Measurements from ENCODE around the gene PCGF2.

Gene PCGF2

DNA sequence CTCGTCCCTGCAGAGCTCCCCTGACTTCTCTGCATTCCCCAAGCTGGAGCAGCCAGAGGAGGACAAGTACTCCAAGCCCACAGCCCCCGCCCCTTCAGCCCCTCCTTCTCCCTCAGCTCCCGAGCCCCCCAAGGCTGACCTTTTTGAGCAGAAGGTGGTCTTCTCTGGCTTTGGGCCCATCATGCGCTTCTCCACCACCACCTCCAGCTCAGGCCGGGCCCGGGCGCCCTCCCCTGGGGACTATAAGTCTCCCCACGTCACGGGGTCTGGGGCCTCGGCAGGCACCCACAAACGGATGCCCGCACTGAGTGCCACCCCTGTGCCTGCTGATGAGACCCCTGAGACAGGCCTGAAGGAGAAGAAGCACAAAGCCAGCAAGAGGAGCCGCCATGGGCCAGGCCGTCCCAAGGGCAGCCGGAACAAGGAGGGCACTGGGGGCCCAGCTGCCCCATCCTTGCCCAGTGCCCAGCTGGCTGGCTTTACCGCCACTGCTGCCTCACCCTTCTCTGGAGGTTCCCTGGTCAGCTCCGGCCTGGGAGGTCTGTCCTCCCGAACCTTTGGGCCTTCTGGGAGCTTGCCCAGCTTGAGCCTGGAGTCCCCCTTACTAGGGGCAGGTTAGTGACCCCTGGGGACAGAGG, 31.6 kb downstream of the PCGF2 start:
- DNase-seq = no peak

DNA sequence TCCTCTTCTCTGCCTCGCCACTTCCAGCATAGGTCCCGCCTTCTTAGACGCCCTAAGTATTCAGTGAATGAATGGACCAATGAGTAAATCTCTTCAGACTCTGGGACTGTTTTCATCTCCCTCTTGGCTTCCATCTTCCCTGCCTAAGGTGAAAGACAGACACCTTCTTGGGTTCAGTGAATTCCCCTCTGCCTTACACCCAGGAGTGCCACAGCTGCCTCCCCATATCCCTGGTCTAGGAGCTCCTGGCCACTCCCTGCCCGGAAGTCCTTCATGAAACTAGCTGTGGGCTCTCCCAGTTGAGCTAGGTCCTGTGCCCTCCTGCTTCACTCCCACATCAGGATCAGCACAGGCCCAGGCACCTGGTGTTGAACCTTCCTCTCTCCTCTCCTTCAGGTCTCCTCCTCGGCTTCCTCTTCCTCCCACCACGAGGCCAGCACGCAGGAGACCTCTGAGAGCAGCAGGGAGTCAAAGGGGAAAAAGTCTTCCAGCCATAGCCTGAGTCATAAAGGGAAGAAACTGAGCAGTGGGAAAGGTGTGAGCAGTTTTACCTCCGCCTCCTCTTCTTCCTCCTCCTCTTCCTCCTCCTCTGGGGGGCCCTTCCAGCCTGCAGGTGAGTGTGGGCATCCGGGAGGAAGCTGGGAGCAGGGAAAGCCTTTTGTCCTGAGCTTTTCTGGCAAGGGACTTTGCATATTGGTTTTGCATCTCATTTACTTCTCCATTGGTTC, 32.8 kb downstream of the PCGF2 start:
- no peak for DNase-seq

DNA sequence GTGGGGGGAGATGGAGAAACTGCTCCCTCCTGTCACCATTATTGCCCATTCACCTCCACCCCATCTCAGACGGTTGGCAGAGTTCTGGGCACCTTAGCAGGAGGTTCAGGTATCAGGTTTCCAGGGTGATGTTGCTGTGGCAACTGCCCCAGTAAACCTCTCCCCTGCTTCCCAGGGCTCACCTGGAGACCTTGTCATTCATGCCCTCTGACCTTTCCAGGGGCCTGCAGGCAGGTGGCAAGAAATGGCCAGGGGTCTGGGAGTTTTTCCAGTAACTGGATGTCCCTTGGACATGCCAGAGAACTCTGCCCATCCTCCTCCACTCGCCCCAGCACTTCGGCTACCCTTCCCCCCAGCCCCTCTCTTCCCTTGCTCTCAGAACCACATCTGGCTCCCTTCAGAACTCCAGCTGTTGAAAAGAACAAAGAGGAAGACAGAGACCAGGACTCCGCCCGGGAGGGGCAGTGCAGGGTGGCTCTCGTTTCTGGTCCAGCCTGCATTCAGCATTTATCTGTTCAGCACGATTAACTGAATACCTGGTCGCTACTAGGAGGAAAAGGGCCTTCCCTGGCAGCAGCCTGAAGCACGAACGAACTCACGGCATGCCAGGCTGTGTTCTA, 34.6 kb downstream of the PCGF2 start:
- no peak for DNase-seq

DNA sequence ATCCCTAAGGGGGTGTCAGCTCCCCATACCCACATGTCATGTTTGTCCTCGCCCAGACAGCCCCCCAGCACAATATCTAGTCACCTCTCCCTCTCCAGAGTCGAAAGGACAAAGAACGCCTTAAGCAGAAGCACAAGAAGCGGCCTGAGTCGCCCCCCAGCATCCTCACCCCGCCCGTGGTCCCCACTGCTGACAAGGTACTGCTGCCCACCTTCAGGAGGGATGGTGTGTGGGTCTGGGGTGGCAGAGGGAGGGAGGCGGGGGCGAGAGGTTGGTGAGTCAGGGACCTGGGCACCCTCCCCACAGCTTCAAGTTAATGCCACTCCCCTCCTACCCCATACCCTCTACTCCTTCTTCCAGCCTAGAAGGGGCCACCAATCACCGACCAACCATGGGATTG, 35.5 kb downstream of the PCGF2 start:
- DNase-seq = no peak

DNA sequence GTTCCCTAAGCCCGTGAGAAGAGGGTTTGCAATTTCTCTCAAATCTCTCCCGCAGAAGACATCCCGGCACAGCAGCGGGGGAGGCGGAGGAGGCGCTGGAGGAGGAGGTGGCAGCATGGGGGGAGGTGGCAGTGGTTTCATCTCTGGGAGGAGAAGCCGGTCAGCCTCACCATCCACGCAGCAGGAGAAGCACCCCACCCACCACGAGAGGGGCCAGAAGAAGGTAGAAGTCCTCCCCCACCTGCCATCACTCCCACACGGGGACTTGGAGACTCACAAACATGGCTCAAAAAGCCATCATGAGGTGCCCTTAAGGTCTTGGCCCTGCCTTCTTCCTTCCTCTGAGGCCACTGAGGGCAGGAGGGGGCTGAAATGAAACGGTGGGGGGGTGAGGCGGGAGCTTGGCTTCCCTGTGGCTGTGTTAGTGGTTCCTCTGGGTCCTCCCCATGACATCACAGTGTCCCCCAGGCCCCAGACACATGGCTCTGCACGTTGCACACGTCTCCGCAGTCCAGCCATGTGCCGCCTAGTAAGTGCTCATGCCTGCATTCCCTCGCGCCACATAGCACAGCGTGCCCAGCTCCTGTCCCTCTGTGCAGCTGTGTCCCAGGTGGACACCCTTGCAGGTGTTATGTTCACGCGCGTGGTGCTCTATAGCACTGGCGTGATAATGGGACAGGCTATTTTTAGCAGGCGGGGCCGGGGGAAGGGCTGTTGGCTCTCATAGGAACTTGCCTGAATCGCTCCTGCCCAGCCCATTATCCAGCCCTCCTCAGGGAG, 36.2 kb downstream of the PCGF2 start:
- DNase-seq = no peak

DNA sequence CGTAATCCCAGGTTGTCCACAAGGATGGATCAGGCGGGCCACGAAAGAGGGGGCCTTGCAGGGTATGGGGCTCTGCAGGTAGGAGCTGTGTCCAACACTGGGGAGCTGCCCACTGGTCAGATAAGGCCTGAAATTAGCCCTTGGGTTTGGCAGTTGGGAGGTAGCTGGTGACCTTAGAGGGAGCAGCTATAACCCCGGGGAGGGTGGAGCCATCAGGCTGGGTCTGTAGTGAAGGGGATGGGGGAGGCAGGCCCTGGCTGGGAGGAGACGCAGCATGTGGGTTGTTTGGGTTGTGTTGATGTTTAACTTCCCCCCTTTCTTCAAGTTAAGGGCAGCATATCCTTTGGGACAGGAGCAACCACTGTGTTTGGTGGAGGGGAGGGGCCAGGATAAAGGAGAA, 37.2 kb downstream of the PCGF2 start:
- no peak for DNase-seq

DNA sequence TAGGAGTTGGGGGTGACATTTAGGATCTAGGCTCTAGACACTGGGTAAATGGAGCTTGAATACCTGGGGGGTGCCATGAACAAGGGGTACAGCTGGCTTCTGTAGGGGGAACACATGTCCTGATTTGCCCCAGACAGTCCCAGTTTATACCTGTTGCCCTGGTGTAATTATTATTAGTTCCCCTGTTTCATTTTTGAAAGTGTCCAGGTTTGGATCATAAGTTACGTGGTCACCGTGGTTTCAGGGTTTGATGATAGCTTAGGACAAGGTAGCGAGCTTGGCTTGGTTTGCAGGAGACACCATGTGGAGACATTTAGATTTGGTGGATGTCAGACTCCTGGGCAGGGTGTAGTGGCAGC, 37.6 kb downstream of the PCGF2 start:
- no peak for DNase-seq

DNA sequence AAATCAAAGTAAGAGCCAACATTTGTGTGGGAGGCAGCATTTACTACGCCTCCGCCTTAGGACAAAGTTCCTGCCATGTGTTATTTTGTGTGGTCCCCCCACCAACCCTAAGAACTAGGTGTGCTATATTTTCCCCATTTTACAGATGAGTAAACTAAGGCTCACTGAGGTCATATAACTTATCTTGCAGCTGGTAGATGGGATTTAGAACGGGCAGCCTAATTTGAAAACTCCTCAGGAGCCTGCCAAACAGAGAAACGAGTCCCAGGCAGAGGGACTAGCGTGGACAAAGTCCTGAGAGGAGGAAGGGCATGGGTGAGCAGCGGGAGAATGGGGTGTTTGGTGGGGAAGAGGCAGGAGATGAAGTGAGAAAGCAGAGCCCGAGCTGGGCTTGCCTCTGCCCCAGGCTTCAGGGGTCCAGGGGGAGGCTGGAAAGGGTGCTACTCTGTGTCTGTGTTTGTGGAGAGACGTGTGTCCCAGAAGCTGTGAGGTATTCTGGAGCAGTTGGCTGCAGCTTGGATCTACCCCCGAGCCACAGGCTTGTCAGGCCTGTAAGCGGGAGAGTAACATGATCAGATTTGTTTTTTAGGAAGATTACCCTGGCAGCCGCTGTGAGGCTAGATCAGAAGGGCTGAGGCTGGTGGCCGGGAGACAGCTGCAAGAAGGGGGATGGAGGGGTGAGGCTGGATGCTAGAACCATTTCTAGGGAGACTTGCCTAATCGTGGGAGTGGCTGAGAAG, 38.1 kb downstream of the PCGF2 start:
- DNase-seq = no peak

DNA sequence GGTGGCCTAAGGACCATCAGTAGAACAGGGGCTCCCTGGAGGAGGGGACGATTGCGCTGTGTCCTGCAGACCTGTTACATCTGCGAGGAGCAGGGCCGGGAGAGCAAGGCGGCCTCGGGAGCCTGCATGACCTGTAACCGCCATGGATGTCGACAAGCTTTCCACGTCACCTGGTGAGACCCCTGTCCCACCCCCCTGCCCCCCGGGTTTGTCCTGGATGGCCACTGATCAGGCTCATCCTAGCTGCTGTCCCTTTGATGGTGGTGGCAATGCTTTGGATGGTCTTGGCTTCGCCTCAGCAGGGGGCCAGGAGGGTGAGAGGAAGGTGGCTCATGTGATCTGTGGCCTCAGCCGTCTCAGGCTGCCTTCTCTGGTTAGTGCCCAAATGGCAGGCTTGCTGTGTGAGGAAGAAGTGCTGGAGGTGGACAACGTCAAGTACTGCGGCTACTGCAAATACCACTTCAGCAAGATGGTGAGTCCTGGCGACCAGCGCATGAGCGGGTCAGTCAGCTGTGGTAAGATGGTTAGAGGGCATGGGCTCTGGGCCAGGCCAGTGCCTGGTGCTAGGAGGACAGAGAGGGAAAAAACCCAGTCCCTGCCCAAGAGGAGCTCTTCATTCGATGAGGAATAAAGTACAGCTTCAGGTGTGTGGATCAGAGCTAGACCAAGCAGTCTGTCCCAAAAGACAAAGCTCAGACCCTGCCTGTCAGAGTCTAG, 38.9 kb downstream of the PCGF2 start:
- no peak for DNase-seq

DNA sequence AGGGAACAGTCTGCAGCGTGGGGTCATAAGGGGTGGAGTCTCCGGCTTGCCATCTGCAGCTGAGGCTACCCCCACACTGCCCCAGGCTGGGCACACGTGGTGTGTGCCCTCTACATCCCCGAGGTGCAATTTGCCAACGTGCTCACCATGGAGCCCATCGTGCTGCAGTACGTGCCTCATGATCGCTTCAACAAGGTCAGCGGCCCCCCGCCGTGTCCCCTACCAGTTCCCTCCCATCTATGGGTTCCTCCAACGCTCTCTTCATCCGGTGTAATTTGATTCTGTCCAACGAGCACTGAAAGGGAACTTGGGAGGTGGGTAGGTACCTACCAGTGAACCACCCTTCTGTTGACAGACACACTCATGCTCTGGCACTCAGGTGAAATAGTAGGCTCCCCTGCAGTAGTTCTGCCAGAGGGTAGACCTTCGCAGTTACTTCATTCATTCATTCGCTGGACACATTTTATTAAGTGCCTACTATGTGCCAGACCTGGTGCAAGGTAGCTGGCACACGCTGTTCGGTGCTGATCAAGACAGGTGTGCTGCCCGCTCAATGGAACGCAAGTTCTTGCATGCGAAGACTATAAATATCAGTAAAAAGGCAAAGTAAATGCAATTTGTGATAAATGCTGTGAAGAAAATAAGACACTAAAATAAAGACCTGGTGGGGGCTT, 40.3 kb downstream of the PCGF2 start:
- DNase-seq = no peak

DNA sequence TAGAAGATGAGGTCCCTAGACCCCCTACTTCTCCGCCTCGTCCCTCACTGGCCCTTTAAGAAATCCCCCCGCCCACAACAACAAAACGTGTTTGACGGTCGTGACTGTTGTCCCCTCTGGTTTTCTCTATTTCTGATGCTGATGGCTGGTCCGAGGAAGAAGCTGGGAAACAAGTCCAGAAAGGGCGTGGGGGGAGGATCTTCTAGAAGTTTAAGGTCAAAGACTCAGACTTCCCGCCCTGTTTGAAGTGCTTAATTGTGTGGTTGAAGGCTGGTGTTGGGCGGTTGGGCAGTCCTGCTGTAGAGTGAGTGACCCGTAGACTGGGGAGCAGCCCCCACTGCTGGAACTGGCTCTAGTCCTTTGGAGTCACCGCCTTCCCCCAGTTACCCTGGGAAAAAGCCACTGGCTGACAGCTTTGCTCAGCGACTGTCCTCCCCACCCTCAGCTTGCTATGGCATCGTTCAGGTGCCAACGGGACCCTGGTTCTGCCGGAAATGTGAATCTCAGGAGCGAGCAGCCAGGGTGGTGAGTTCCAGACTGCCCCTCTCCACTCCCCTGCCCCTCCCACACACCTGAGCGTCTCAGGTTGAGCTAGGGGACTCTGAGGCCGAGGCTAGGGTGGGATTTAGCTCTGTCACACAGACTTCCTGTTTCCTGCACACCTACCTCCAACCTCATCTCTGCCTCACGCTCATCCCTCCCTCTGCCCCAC, 41.5 kb downstream of the PCGF2 start:
- peak; percentile 58 to 60 for DNase-seq

DNA sequence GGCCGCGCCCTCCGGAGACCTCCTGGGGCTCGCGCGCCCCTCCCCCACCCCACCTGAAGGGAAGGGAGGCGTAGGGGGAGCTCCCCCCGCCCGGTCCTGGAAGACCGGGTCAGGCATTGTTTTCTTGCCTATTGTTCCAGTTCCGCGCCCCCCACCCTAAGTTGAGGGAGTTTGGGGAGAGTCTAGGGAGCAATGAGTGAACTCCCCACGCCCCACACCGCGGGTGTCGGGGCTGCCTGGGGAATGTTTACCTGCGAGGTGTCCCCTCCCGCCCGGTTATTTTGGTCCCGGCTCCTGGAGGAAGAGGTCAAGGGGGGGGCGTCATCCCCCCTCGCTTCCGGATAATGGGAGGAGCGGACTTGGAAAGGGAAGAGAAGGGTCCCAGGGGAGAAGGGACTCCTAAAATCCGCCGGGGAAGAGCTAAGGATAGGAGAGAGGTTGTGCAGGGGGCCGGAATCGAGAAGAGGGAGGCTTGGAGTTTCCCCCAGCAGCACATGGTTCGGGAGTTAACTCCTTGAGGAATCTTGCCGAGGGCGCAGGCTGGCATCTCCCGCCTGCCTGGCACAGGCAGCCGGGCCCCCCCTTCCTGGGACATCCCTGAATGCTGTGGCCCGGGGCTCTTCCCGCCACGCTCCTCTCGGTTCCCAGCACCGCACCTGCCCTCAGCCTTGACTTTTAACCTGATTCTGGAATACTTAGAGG, 42.2 kb downstream of the PCGF2 start:
- DNase-seq = peak; percentile 66 to 69

DNA sequence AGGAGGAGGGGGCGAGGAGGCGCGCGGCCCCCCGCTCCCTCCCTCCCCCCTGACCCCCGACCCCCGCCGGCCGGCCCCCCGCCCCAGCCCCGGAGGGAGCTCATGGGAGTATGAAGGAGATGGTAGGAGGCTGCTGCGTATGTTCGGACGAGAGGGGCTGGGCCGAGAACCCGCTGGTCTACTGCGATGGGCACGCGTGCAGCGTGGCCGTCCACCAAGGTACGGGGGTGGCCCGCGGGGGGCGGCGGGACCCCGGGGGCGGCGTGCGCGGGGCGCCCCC, 42.7 kb downstream of the PCGF2 start:
- peak; percentile 63 to 66 for DNase-seq

DNA sequence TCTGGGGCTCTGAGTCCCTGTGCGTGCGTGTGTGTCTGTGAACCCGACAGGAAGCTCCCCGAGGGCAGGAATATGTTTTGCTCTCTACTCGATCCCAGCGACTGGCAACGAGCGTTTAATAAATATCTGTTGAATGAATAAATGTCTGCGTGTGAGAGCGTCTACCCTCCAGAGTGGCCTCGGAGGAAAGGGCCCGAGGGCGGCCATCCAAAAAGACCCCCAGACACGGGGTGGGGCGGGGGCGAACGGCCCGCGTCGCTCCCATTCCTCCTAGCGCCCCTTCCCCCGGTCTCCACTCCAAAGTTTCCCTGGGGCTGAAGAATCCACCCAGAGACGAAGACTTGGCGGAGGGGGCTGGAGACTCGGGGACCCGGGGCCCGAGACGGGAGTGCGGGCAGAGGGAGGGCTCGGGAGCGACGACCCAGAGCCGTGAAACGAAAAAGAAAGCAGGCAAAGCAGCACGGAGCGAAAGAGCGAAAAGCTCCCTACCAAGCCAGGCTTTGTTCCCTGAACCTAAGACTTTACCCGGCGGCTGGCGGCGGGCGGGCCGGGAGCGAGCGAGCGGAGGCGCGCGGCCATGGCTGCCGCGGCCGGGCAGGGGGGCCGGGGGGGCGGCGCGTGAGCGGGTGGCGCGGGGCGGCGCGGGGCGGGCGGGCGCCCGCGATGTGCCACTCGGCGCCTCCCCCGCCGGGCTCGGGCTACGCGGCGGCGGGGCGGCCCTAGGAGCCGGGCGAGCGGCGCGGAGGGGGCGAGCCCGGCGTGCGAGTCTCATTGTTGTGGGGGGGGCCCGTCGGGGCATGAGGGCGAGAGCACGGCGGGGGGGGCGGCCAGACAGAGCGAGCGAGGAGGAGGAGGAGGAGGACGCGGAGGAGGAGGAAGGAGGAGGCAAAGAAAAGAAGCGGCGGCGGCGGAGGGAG, 43.3 kb downstream of the PCGF2 start, which contains the start of gene MLLT6:
Gene MLLT6, plus strand, starts transcription at position 668 of the 917 bp plus-strand sequence. CDS start 360 bp downstream, outside the sequence.
- peak; percentile 75 to 78 for DNase-seq

DNA sequence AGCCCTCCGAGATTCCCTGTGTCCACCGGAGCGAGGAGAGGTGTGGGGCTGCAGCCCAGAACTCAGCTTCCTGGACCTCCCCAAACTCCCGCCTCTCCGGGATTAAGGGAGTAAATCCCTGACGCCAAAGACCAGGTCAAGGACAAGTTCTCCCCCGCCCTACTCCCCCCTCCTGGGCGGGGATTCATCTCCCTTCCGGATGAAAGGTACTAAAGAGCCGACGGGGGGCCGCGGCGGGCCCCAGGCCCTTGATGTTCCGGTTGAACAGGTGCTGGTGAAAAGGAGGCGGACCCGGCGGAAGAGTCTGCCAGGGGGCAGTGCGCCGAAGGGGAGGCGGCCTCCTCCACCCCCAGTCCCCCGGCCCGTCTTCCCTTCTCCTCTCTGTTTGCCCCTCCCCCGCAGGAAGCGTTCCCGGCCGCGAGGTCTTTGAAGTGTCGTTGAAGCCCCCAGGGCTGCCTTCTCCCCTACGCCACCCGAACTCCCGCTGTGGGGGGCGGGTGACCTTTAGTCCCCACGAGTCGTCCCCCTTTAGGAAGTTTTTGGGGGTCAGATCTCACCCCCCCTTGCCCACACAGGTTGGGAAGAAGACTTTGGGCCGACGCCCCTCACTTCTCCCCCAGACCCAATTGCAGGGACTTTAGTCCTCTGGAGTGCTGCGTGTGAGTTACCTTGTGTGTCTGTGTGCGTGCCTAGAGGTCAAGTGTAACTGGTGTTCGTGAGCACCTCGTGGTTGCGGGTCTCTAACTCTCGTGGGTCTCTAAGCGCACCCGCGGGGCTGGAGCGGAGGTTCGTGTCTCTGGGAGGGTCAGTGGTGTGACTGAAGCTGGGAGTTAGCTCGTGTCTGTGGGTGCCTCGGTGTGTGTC, 44.2 kb downstream of the PCGF2 start:
- peak; percentile 91 to 92 for DNase-seq

DNA sequence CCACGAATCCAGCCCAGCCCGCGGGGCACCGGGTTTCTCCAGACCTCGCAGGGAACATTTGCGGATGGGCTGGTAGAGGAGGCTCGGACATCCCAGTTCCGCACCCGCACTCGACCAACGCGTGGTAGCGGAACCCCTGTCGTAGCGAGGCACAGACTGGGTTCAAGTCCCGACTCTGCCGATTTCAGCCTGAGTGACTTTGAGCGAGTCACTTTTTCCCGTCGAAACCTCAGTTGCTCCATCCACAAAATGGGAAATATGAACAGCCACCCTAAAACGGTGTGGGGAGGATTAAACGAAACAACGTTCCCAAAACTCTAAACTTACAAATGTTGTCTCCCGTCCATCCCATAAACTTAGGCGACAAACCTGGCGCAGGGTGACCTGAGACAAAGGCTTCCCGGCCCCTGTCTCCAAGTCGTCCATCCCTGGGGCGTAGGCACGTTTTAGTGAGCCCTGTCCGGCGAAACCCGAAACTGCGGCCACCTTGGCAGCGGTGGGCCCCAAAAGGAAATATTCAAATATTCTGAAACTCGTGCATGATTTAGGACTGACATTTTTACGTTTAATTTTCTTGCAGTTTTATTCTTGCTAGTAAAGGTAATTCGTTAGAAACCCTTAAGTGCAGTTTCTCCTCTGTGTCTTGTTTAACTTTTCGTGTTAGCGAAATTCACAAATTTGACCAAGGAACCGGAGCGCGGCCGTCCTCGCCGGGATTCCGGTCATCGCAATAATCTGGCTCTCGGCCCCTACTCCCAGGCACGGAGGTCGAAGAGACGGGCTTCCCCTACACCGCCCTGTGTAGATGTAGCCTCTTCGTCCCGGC, 45.0 kb downstream of the PCGF2 start:
- no peak for DNase-seq
